GM21526 (cell line): ENCODE results near the gene RELT.
"Not testable (repeated sequence)": the region's sequence is repeated elsewhere in the genome, so short reads cannot be mapped to it uniquely, and the experiment has no call there.

Experiments used
- ATAC-seq: cut with Tn5 transposase; IDR thresholded peaks from one replicate; pipeline ENCODE4 v1.9.1; 2021; ENCODE audit warnings: moderate library complexity; ENCODE audit not compliant: unreplicated experiment, low FRiP score

Gene RELT

GRCh38 chr11:73425108-73425507 is 48.9 kb downstream of the RELT start:
- no peak for ATAC-seq

DNA sequence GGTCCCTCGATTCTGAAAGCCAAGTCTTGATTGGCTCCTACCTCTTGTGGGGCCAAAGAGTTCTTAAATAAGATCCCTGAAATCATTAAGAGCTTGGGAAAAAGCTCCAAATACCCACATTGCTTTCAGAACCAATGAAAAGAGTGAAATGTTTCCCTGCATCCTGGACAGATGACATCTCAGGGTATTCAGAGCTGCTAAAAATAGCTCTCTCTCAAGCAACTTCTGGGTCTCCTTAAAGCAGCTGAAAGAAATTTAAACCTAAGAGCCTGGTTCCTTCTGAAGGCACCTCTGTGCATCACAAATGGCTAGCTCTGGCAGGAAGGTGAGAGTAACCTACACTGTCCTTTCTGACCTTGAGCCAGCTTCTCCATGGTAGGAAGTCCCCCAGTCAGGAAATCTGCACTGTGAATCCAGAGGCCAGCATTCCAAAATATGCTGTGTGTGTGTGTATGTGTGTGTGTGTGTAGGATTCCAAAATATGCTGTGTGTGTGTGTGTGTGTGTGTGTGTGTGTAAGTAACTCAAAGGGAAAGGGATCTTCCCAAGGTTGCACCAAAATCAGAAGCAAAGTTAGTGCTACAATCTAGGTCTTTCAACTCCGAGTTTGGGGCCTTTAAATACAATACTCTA is 50.1 kb downstream of the RELT start:
- ATAC-seq = no peak

DNA sequence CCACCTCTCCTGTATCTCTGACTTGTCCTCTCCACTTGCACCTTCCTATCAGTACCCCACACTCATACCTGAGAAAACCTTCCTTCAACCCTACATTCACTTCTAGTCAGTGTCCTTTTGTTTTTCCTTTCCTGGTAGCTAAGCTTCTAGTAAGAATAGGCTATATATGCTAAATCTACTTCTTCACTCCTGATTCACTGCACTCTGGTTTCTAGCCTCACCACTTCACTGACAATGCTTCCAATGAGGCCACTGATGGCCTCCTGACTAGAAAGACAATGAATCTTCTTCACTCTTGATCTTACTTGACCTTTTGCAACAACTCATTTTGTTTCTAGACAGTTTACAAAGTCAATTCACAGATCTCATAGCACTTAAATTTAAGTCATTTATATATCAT is 52.0 kb downstream of the RELT start:
- ATAC-seq = no peak

DNA sequence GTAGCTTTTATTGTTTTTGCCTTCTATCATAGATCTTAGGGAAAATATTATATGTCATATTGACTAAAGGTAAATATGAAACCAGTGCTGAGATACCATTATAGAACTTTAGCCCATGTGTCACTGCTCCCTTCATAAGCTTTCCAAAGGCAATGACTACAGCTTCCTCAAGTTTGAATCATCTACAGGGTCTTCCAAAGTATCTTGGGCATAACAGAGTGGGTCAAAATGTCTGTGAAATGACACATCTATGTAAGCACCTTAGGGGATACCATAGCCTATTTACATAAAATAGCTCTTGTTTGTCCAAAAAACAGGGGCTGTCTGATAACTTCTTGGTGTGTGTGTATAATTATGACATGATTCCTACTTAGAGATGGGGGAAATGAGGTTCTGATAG is 52.5 kb downstream of the RELT start:
- no peak for ATAC-seq

DNA sequence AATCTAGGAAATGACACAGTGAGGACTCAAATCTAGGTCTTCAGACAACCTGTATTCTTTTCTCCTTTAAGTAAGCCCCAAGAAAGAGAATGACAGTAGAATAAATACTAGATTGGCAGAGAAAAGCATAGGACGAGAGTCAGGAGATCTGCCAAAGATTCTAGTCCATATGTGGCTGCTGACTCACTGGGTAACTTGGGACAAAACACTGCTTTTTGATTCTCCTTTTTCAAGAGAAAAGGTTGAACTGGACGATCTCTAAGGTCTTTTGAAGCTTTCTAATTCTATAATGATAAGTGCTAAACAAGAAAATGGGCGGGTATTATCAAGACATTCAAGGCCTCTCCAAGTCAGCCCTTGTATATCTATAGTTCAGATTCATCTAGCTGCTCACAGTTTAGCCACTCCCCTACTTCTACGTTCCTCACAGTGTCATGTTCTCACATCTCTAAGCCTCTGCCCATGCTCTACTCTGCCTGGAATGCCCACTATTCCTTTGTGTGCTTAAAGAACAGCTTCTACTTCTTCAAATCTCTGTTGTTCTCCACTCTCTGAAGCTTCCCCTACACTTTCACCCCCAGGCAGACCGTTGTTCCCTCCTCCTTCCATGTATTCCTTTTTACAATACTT is 53.0 kb downstream of the RELT start:
- ATAC-seq = no peak

- no peak for ATAC-seq
These were observed 54.1 kb downstream of the RELT start for GRCh38 chr11:73430326-73430725.

GRCh38 chr11:73431396-73431795 is 55.2 kb downstream of the RELT start:
- ATAC-seq = no peak

- not testable (repeated sequence) for ATAC-seq
These were observed 60.7 kb downstream of the RELT start for GRCh38 chr11:73436859-73437258.

DNA sequence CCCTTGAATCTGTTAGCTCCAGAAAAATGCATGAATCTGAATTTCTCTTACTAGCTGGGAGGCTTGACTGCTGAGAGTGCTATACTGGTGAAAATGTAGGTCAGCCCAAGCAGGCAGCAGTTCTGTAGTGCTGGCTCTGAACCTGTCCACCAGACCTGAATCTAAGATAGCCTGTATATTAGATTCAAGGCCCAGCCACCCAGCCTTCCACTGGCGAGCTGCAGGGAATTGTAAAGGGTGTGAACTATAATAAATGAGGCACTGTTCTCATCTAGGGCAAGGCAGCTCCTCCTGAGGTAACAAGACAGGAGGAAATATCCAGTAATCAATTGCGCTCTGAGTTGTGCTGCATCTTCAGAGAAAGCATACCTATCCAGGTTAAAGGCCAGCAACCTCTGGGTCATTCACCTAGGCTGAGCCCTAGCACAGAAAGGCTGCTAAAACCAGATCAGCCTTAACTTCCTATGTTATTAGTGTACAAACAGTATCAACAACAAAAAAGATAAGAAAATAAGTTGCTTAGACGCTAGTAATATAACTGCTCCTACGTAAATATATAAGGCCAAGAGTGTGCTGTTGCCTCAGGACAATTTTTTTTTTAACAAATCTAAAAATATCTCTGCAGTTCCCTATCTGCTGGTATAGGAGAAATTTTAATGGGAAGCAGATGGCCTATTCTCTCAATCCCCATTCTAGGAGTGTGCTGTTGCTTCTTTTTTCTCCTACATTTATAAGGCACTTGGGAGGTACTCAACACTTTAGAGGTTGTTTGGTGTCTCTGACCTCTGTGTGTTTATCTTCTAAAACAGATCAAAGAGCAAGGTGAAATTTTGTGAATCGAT is 63.0 kb downstream of the RELT start:
- ATAC-seq = no peak

GRCh38 chr11:73445980-73446379 is 69.8 kb downstream of the RELT start:
- ATAC-seq = no peak

DNA sequence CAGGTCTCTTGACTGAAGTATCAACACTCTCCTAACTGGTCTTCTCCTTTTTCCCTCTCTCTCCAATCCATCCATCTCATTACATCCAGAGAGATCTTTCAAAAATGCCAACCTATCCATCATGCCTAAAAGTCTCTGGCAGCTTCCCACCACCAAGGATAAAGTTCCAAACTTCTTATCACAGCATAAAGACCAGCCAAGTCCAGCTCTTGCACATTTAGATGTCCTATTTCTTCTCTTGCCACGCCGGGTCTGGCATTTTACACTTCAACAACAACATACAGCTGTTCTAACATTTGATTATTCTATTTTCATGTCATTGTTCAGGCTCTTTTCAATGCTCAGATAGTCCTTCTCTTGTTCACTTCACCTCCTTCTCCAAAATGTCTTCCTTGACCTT is 70.6 kb downstream of the RELT start:
- ATAC-seq = no peak
